GM19395 (cell line): ENCODE results near the gene EYA3.

Experiments
- ATAC-seq: cut with Tn5 transposase; IDR thresholded peaks from one replicate; pipeline ENCODE4 v1.9.1; 2021; ENCODE audit warnings: mild to moderate bottlenecking, moderate library complexity; ENCODE audit not compliant: unreplicated experiment

EYA3 gene

DNA sequence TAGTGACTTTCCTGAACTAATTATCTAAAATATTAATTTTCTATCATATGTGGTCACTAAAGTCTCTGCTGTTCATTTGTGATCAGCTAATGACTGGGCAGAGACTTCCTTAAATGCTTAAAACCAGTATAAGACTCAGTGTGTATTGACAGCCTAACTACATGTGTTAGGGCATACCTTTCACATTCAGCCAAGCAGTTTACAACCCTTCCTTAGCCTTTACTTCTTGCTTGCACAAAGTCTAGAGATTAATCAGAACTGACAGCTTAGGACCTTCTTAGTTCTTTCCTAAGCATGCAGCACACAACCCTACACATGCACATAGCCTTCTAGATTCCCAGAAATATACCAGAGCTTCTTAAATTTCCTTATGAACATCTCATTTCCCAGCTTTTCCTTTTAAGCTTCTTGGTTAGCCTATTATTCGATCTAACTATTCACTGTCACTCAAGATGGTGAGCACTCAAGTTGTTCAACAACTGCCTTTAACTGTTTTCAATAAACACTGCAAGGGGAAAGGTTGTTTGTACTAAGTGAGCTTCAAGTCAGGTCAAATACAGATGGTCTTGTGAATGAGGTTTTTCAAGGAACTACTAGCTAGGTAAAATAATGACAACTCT, 13.4 kb downstream of the EYA3 start:
- no peak for ATAC-seq

DNA sequence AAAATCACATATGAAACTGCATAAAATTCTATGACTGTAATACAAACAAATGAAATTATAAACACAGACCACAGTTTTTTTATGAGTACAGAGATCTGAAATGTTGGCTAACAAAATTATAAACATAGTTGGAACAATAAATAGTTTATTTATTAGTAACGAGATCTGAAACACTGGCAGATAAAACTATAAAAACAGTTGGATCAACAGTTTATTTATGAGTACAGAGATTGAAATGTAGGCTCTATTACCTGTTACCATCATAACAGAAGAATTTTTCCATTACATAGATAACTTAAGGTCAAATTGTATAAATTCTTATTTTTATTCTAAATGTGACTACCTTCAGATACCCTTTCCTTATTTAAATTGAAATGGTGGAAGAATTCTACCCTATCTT, 14.5 kb downstream of the EYA3 start:
- ATAC-seq = no peak

DNA sequence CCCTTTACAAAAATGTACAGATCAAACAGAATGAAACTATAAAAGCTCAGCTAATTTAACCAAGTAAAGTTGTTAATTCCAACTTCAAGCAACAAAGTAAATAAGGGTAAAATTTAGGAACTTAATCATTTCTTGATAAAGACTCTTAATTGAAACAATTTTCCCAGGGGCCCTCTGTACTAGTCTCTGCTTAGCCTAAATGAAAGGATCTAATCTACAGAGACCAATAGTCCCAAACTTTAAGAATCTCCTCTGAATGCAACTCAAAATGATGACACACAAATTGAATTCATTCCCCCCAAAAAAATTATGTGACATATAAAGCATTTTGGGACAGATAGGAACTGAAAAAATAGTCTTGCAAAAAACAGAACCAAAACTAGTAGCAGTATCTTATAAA, 16.6 kb downstream of the EYA3 start:
- ATAC-seq = no peak

DNA sequence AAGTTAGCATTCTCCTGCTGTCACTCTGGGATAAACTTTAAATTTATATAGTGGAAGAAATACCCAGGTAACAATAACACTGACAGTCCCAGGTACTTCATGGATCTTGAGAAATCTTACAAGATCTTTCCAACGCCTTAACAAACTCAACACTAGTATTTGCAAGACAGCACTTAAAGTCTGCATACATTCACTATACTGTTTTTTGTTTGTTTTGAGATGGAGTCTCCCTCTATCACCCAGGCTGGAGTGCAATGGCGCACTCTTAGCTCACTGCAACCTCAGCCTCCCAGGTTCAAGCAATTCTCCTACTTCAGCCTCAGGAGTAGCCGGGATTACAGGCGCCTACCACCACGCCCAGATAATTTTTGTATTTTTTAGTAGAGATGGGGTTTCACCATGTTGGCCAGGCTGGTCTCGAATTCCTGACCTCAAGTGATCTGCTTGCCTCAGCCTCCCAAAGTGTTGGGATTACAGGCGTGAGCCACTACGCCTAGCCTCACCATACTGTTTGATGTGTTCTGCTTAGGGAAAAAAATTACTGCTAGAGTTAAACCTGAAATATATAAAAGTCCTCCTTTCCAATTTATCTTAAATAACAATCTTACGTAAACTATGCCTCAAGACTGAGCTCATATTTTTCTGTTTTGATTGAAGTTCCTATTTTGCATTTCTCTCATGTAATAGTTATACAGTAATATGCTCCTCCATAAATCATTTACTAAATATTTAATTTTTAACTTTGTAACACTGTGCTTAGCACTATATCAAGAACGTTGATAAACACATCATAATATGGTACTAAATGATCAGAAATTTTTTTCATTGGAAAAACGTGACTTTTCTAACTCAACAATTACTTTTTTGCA, 17.5 kb downstream of the EYA3 start:
- no peak for ATAC-seq

DNA sequence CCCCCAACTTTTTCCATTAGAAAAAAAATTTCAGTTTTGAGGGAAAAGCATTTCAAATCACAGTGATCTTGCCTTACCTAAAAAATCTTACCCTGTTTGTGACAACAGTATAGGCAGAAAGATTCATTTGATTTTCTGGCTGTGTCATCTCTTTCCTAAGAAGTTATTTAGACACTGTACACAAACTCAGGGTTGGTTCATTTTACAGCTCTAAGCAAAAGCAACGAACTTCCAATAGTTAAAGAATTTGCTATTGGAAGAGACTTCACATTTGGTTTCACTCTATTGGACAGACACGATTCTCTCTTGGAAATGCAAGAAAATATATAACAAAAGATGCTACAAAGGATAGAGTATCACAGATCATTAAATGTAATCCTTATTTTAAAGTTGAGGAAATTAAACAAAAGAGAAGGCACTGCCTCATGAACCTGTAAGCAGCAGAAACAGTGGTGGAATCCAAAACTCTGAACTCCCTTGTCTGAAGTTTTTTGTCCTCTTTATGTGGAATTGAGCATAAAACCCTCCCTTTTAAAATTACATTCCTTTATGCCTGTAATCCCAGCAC, 20.8 kb downstream of the EYA3 start:
- no peak for ATAC-seq

DNA sequence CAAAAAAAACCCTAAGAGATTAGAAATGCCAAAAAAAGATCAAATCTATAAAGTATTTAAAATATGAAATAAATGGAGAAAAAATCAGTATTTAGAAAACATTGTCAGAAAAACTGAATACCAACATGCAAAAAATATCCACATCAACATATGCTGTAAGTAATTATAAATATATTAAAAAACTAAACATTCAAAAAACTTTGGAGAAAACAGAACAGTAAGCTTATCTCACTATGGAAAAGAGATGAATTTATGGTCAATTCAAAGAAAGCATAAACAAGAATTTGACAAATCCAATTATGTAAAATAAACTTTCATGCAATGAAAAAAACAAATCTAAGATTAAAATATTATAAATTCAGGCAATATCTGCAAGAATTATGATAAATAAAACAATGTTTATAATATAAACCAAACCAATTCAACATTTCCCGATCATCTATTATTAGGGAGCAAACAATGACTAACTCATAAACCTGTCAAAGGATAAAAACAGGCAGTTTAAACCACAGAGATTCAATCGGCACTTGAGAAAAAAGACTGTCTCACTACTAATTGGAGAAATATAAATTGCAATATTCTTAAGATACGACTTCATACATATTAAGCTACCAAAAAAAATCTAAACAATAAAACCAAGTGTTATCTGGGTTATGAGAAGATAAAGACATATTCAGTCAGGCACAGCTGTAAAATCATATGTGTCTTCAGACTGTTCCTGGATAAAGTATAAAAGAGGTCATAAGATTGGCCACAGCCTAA, 21.8 kb downstream of the EYA3 start:
- no peak for ATAC-seq

DNA sequence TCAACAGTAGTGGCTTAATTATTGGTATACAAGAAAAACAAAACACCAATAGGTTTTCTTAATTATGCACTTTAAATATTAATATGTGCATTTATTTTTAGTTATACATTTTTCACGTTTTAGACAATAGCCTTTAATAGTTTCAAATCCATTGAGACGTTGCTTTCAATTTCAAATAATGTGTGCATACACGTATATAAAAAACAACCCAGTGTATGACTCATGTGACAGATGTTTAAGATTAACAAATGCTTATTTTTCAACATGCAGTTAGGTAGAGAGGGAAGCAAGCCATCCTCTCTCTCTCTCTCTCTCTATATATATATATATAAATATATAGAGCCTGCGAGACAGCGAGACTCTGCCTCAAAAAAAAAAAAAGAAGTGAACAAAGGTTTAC, 24.3 kb downstream of the EYA3 start:
- ATAC-seq = no peak

DNA sequence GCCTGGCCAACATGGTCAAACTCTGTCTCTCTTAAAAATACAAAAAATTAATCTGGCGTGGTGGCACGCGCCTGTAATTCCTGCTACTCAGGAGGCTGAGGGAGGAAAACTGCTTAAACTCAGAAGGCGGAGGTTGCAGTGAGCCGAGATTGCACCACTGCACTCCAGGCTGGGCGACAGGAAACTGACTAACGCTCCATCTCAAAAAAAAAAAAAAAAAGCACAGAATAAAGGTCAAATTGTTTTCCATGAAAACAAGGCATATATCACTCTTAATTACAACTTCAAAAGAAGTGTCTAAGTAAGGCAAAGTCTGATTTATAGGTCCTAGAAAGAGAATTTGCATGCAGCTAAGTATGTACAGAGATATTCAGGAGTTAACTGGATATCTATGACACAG, 25.6 kb downstream of the EYA3 start:
- ATAC-seq = no peak

DNA sequence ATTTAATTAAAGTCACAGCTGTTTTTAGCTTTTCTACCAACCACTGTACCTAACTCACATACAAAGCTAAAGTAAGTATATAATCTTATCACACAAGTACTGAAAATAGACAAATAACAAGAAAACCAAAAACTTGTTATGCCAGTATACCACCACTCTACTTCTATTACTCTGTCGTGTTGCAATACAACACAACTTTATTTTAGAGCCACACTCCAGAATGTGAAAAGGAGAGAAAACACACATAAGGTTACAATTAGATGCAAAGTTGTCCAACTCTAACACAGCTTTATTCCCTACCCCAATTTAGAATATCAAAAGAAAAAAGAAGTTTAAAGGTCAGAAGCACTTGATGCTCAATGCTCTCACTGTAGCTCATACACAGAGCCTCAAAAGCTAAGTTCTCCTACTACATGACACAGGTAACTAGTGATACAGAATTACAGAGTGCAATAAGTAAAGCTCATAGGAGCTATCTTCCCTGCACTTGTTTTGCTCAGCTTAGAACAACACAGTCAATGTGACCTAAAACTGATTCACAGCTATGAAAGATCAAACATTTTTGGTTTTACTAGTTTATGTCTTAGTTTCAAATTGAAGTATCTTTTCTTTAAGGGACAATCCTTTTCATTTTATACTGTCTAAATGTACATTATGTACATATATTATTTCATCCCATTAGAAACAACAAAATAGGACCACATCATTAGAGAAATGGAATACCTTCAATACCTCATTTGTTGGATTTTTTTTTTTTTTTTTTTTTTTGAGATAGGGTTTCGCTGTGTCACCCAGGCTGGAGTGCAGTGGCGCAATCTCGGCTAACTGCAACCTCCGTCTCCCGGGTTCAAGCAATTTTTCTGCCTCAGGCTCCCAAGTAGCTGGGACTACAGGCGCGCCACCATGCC, 29.2 kb downstream of the EYA3 start:
- no peak for ATAC-seq

DNA sequence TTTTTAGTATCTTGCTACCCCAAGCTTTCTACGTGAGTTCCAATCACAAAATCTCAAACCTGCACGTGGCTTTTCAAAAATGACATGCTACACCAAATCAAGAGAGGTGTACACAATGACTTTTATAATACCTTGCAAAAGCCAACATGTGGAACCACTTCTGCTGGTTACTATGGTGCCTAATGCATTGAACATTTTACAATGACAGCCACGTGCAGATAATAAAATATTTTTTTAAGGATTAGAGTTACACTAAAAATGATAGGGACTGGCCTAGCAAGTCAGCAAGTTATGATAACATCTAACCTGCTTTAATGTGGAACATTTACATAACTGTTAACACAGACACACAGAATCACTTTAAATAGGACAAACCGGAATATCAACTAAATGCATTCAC, 30.2 kb downstream of the EYA3 start:
- ATAC-seq = no peak

DNA sequence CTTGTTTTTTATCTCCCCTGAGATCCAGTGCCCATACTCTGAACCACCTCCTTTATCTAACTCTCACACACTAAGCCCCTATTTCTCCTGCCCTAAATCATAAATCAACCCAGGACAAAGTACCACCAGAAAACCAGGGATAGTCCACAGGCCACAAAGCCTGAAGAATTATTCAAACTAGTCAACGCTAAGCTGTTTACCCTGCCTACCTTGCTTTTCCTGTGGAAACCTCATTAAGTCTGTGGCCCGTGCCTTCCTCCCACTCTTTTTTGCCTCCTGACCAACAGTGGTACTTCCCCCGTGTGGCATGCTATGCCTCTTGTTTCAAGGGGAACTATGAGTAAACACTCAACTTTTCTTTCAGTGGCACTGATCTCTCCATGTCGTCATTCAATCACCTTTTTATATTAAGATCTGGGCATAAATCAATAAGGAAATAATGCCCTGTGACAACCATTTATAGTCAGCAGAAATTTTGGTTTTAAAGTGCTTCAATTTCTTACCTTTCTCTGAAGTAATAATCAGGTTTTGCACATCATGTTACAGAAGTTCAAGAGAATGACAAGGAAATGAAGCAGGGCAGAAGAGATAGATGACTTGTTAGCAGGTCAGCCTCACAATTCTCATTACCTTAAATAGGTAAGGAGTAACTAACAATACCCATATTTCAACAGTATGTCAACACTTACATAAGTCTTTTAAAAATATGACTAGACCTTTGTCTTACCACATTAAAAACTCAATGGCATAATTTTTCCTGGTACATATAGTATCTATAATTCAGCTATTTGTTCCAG, 32.1 kb downstream of the EYA3 start:
- no peak for ATAC-seq

DNA sequence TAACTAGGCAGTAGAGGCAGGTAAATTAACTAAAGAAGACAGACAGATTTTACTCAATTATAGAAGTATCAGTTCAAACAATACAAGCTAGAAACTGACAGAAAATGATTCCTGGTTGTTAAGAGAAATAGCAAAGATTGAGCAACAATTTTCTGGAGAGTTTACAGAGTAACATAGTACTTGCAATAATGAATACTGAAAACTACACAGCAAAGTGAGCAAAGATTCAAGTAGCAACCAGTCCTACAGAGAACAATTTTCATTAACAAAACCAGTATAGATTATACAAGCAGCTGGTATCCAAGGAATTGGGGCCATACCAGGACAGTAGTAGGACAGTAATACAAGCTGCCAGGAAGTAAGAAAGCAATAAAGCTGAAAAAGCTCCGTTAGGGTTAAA, 37.6 kb downstream of the EYA3 start:
- no peak for ATAC-seq

DNA sequence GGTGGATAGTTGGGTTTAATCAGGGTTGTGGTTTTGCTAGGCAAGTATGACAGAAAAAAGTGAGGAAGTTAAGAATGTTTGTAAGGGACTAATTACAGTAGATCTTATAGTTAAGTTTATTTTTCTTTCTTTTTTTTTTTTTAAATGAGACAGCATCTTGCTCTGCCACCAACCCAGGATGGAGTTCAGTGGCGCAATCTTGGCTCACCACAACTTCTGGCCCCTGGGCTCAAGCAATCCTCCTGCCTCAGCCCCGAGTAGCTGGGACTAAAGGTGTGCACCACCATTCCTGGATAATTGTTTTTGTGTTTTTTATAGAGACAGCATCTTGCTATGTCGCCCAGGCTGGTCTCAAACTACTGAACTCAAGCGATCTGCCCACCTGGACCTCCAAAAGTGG, 41.7 kb downstream of the EYA3 start:
- ATAC-seq = no peak

DNA sequence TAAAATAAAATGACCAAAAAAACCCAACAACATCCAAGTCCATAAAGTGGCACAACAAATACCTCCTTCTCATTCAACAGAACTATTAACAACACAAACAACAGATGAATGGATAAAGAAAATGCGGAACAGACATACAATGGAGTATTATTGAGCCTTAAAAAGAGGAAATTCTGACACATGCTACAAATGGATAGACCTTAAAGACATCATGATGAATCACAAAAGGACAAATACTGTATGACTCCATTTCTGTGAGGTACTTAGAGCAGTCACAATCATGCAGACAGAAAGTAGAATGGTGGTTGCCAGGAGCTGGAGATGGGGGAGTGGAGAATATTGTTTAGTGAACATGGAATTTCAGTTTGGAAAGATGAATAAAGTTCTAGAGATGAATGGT, 42.6 kb downstream of the EYA3 start:
- ATAC-seq = no peak

DNA sequence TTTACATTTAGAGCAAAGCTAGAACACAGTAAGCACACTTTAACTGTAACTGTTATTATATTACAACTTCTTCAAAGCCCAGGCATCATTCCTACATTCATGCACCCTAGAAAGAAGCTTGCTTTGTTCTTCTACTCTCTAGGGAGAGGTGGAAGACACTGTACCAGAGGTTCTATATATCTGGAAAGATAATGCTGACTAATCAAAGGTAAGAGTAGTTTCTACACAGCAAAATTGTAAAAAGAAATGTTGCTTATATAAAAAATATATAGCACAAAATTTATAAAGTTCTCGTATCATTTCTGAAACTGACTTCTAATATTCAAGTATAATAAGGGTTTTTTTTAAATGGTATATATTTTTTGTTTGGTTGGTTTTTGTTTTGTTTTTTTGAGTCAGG, 44.0 kb downstream of the EYA3 start:
- no peak for ATAC-seq

DNA sequence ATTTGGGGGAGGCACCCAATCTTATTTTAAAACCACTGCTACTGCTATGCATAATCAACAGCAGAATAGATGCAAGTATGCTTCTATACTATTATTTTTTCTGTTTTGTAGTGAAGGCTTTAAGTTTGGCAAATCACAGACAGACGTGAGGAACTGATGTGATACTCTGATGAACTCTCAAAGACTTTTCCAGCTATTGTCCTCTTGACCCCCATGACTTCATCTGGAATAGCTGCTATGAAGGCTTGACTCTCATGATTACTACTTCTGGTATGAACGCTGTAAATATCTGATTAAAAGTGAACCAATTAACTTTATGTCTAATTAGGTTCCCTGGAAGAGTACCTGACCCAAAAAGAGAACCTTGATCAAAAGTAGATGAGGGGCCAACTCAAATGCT, 49.1 kb downstream of the EYA3 start:
- ATAC-seq = no peak

DNA sequence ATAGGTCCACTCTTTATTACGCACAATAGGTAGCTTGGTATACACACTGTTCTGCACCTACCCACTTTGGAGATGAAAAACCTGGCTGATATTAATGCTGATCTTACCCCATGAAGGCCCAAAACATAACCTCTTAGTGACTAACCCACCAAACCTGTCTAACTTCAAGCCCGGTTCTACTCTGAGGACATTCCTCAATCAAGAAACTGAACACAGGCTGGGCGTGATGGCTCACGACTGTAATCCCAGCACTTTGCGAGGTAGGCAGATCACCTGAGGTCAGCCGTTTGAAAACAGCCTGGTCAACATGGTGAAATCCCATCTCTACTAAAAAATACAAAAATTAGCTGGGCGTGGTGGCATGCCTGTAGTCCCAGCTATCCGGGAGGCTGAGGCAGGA, 50.5 kb downstream of the EYA3 start:
- ATAC-seq = no peak

DNA sequence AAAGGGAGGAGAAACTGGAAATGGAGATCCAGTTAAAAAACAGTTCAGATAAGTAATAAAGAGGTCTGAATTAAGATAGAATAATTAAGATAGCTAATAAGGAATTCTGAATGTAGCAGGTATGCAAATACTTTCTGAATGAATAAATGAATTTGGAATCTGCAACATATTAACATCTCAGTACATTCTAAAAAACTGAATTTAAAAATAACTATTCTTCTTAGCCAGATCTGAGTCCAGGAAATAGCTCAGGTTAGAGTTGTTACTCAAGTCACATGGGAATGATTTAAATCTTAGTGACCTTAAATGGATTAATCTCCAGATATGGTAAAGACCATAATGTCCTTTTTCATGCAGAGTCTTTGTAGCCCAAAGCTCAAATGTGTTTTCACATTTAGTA, 51.2 kb downstream of the EYA3 start:
- ATAC-seq = no peak

DNA sequence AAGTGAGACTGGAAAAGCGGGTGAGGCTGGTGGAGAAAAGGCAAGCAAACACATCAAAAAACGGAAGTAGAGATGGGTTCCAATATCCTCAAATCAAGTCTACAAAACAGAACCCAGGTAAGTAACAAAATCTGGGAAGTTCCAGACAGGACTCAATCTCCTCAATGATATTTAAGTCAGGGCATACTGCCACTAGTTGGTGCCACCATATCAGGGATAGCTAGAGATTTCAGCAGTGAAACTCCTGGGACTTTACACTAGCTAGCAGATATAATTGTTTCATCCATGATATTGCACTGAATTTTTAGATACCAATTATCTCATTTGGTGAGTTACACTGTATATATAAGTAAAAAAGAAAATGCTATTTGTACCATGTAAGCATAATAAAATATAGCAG, 52.0 kb downstream of the EYA3 start:
- ATAC-seq = no peak

DNA sequence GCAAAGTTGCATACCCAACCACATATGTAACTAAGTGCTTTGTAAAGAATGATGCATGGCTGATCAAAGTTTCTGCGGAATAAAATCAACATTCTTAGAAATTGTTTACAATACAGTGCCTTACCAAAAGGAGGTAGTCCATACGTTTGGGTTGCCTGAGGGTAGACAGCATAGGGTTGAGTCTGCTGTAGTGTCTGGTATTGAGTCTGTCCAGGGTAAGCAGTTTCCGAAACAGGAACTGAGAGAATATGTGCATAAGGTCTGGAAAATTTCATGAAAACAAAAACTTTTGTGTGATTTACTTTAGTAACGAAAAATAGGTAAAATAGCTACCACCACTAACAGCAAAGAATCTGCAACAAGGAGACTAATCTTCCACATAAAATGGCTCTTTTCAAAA, 53.0 kb downstream of the EYA3 start:
- no peak for ATAC-seq
